PFSK-1 (cell line): ENCODE data around the gene CTNNA3.

Source experiments
- FOXP2 ChIP-seq: optimal IDR thresholded peaks from 2 replicates; pipeline ENCODE3; 2011; ENCODE audit warnings: borderline replicate concordance, control low read depth, inconsistent platforms; ENCODE audit not compliant: insufficient read depth; ENCODE audit errors: extremely low read length, extremely low read depth
- POLR2AphosphoS5 ChIP-seq: IDR thresholded peaks from 2 replicates; pipeline ENCODE4 v1.6.1; 2012; ENCODE audit warnings: low read depth, mild to moderate bottlenecking, control low read depth, low read length, moderate library complexity
- REST ChIP-seq, 2 experiments: IDR thresholded peaks; 2 replicates each; pipeline versions ENCODE4 v1.6.1 to v1.8.0; 2011 to 2012; ENCODE audit warnings: low read depth in 2 of 2, low read length in 2 of 2, control low read depth in 1 of 2, inconsistent platforms in 1 of 2, mild to moderate bottlenecking in 1 of 2, moderate library complexity in 1 of 2; ENCODE audit not compliant: insufficient read depth in 1 of 2
- SIN3A ChIP-seq: IDR thresholded peaks from 2 replicates; pipeline ENCODE4 v1.6.1; 2012; ENCODE audit warnings: mild to moderate bottlenecking, low read length, moderate library complexity, borderline replicate concordance; ENCODE audit not compliant: insufficient read depth
- TAF1 ChIP-seq: IDR thresholded peaks from 2 replicates; pipeline ENCODE4 v1.6.1; 2012; ENCODE audit warnings: low read length, control low read depth, borderline replicate concordance; ENCODE audit not compliant: insufficient read depth

Gene CTNNA3

GRCh38 chr10:66472156-66472555, 1223.8 kb downstream of the CTNNA3 start:
- no peak for TF ChIP-seq REST (IDR thresholded peaks at IDR 0.05; ENCODE audit: insufficient read depth in 1 of 2, low read depth in 2 of 2, low read length in 2 of 2)
- TF ChIP-seq SIN3A: no peak

DNA sequence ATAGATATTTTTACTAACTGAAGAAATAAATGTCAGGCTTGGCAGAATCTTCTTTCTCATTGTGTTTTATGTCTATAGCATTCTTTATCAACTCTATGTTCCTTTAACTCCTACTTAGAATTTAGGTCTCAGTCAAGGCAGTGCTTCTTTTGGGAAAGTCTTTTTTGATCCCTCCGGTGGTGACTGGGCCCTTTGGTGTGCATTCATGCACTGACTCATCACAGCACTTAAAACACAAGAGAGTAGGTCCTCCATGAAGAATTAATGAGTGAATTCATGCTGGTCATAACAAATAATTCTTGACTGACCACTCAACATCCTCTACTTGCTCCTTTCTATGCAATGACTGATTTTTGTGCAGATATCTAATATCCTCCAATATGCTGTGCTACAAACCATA, 1229.0 kb downstream of the CTNNA3 start:
- TF ChIP-seq SIN3A (no peak), REST (IDR thresholded peaks at IDR 0.05; ENCODE audit: insufficient read depth in 1 of 2, low read depth in 2 of 2, low read length in 2 of 2) (no peak), FOXP2 (no peak), TAF1 (no peak), POLR2AphosphoS5 (no peak)

DNA sequence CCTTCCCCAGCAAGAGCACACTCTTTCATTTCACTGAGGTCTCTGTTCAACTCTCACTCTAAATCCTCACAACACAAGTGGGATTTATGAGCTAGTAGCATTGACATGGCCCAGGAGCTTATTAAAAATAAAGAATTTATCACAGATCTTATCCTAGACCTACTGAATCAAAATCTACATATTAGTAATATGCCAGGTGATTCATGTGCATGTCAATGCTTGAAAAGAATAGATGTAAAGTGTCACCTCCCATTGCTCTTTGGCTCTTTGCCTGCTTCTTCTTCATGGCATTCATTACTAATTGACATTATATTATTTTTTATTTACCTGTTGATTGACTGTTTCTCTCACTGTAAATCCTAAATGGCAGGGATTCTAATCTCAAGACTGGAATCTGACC, 1229.4 kb downstream of the CTNNA3 start:
- TF ChIP-seq TAF1 (no peak), POLR2AphosphoS5 (no peak), REST (IDR thresholded peaks at IDR 0.05; ENCODE audit: insufficient read depth in 1 of 2, low read depth in 2 of 2, low read length in 2 of 2) (no peak)

GRCh38 chr10:66463611-66464010, 1232.4 kb downstream of the CTNNA3 start:
- TF ChIP-seq POLR2AphosphoS5 (no peak), REST (IDR thresholded peaks at IDR 0.05; ENCODE audit: insufficient read depth in 1 of 2, low read depth in 2 of 2, low read length in 2 of 2) (no peak), FOXP2 (no peak), SIN3A (no peak), TAF1 (no peak)

- TF ChIP-seq SIN3A (no peak), POLR2AphosphoS5 (no peak), FOXP2 (no peak), REST (IDR thresholded peaks at IDR 0.05; ENCODE audit: insufficient read depth in 1 of 2, low read depth in 2 of 2, low read length in 2 of 2) (no peak), TAF1 (no peak)
These were observed 1238.4 kb downstream of the CTNNA3 start for GRCh38 chr10:66457629-66458028.
